ENCODE measurements around the gene JARID2. TPM values are rescaled to one million over a fixed set of nuclear protein-coding genes. Genes with fewer than 3 reads are reported as not detected.

JARID2 gene
- total RNA-seq, 2 experiments from 2014 or later, result 19.0 to 19.5 TPM

- no peaks in the 10 kb centered on the region for H3K36me3 ChIP-seq (ENCODE audit: insufficient read depth, low read length)
- peaks cover 14% of the 10 kb centered on the region; the same call in 1 of the 2 replicates for H4K20me1 ChIP-seq (ENCODE audit: insufficient read depth, low read length)
- peaks cover 18% of the 10 kb centered on the region for H3K4me1 ChIP-seq (ENCODE audit: insufficient read depth, low read length, poor library complexity, severe bottlenecking)
- no peak overlapping the region for H3K4me3 ChIP-seq (ENCODE audit: low read depth, low read length, poor library complexity, severe bottlenecking)
- H3K4me2 ChIP-seq (ENCODE audit: low read length), result no peak overlapping the region
- intact Hi-C loops (cut with micrococcal nuclease; ENCODE audit: unreplicated experiment), result no loop called here
- no peaks in the 10 kb centered on the region for H3K9me3 ChIP-seq (ENCODE audit: low read length)
- BruUV-seq (replicated peaks), result no TSS peak
- CTCF ChIA-PET (ENCODE audit: unreplicated experiment), result no interaction called here
- POLR2A ChIA-PET, result no interaction called here
- H3K79me2 ChIP-seq (ENCODE audit: insufficient read depth, low read depth, low read length), result 0 out of 2 replicates have a peak, but pooled peaks cover 6% of the 10 kb centered on the region
- no peak overlapping the region for H2AFZ ChIP-seq (ENCODE audit: low read length)
- DNase-seq (ENCODE audit: low spot score), result no peak
- no peaks in the 10 kb centered on the region for H3K9me2 ChIP-seq (ENCODE audit: insufficient read depth, low read length)
- no peak overlapping the region for H3K27ac ChIP-seq (ENCODE audit: low read depth, low read length, poor library complexity, severe bottlenecking)
- no peak for TF ChIP-seq EZH2phosphoT487 (IDR thresholded peaks at IDR 0.05; ENCODE audit: borderline replicate concordance, low read depth, low read length)
- TF ChIP-seq CTCF (conservative IDR thresholded peaks at IDR 0.05; ENCODE audit: low read length), result no peak
Measured at GRCh38 chr6:15365273-15365687, 119.4 kb downstream of the JARID2 start.

GRCh38 chr6:15366003-15366535 lies 120.2 kb downstream of the JARID2 start:
- H3K9me3 ChIP-seq (ENCODE audit: low read length), result no peaks in the 10 kb centered on the region

More at GRCh38 chr6:15366003-15366535, 120.2 kb downstream of the JARID2 start:
- Histone ChIP-seq H3K4me2 (ENCODE audit: low read length) (no peak overlapping the region), H3K79me2 (ENCODE audit: insufficient read depth, low read depth, low read length) (0 out of 2 replicates have a peak, but pooled peaks cover 6% of the 10 kb centered on the region), H3K27ac (ENCODE audit: low read depth, low read length, poor library complexity, severe bottlenecking) (no peak overlapping the region), H3K4me3 (ENCODE audit: low read depth, low read length, poor library complexity, severe bottlenecking) (no peak overlapping the region), H4K20me1 (ENCODE audit: insufficient read depth, low read length) (peaks cover 20% of the 10 kb centered on the region; the same call in 1 of the 2 replicates), H3K9me2 (ENCODE audit: insufficient read depth, low read length) (no peaks in the 10 kb centered on the region), H3K36me3 (ENCODE audit: insufficient read depth, low read length) (no peaks in the 10 kb centered on the region), H3K4me1 (ENCODE audit: insufficient read depth, low read length, poor library complexity, severe bottlenecking) (peaks cover 18% of the 10 kb centered on the region), H2AFZ (ENCODE audit: low read length) (no peak overlapping the region)
- POLR2A ChIA-PET, result interaction anchor here (0.6 kb wide), 1 partner anchor 1920 kb away, joined by 4 read pairs; no protein-coding TSS in a partner anchor
- intact Hi-C loops (cut with micrococcal nuclease; ENCODE audit: unreplicated experiment), result no loop called here
- no peak for DNase-seq (ENCODE audit: low spot score)
- TF ChIP-seq CTCF (conservative IDR thresholded peaks at IDR 0.05; ENCODE audit: low read length) (no peak), EZH2phosphoT487 (IDR thresholded peaks at IDR 0.05; ENCODE audit: borderline replicate concordance, low read depth, low read length) (no peak)
- no TSS peak for BruUV-seq (replicated peaks)
- CTCF ChIA-PET (ENCODE audit: unreplicated experiment), result no interaction called here
